Measurements from ENCODE around the gene C6orf89. TPM values are rescaled to one million over a fixed set of nuclear protein-coding genes. Genes with fewer than 3 reads are reported as not detected.

The C6orf89 gene
- total RNA-seq, 1 experiment from 2014 or later: 11.8 TPM

DNA sequence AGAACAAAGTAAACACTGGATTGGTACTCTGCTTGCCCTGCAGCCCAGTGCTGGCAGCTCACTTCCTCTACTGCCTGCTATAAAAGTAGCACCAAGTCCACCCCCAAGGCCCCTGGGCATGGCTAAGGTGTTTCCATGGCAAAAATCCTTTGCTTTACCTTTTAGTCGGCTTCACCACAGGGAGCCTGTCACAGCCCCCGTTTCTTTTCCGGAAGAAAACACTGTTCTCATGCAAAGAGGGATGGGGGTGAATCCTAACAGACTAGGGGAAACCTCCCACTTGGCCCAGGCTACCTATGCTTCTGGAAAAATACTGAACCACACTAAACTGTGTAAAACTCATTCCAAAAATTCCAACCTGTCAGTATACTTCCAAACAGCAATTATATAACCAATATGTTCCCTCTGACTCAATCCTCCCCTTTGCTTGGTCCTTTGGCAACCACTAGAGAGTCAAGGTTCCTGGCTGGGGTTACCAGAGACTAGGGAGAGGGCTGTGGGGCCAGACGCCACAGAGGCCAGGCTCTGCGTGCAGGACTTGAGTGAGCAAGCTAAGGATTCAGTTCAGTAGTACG, 27.3 kb upstream of the C6orf89 start:
- Histone ChIP-seq H2BK20ac (ENCODE audit: low read depth, low read length, poor library complexity, severe bottlenecking) (no peak overlapping the region), H3K27me3 (ENCODE audit: insufficient read depth, low read length) (no peaks in the 10 kb centered on the region), H3T11ph (ENCODE audit: low read length) (no peak overlapping the region), H3K79me2 (ENCODE audit: insufficient read depth, low read length) (peaks cover 2% of the 10 kb centered on the region; the same call in 1 of the 2 replicates), H3K9me3 (ENCODE audit: control insufficient read depth, low read depth, low read length) (no peaks in the 10 kb centered on the region), H3K23me2 (ENCODE audit: insufficient read length, low read depth, low read length, poor library complexity, severe bottlenecking) (no peaks in the 10 kb centered on the region), H3K4ac (ENCODE audit: low read depth, low read length) (no peak overlapping the region), H2BK12ac (ENCODE audit: insufficient read length, low read depth, low read length) (no peak overlapping the region), H3K18ac (ENCODE audit: insufficient read length, low read depth, low read length) (peak overlapping the region; percentile 45), H2BK120ac (ENCODE audit: low read depth, low read length, poor library complexity, severe bottlenecking) (no peak overlapping the region), H3K56ac (ENCODE audit: insufficient read length, low read depth, low read length) (no peak overlapping the region), H3K4me1 (ENCODE audit: insufficient read depth, low read length) (peaks cover 2% of the 10 kb centered on the region; the same call in 1 of the 2 replicates), H2AK5ac (ENCODE audit: insufficient read length, low read length) (no peak overlapping the region), H2AFZ (ENCODE audit: low read length) (no peak overlapping the region), H3K27ac (ENCODE audit: insufficient read length, low read depth, low read length) (peak overlapping the region; percentile 73), H4K20me1 (ENCODE audit: control insufficient read depth, insufficient read depth, insufficient read length) (peaks cover 2% of the 10 kb centered on the region), H3K23ac (ENCODE audit: insufficient read length, low read depth, low read length) (no peak overlapping the region), H2BK5ac (ENCODE audit: insufficient read length, low read length) (no peak overlapping the region), H2BK15ac (ENCODE audit: low read depth, low read length) (no peak overlapping the region), H4K5ac (ENCODE audit: insufficient read length, low read depth, low read length) (no peak overlapping the region), H3K4me2 (ENCODE audit: insufficient read depth, insufficient read length, low read length) (peak overlapping the region; percentile 17), H3K79me1 (ENCODE audit: insufficient read depth, low read depth, low read length, poor library complexity, severe bottlenecking) (peaks cover 4% of the 10 kb centered on the region), H4K8ac (replicated peaks; ENCODE audit: insufficient read length, low read depth, low read length) (no peak overlapping the region), H3K9ac (ENCODE audit: extremely low read depth, insufficient read length, low read length) (no peak overlapping the region), H3K14ac (ENCODE audit: insufficient read depth, low read length) (0 out of 2 replicates have a peak overlapping the region, but pooled peaks have one; percentile 1), H4K91ac (ENCODE audit: insufficient read length, low read depth, low read length) (no peak overlapping the region)
- DNase-seq: peak; percentile 86
- no peaks in the 10 kb centered on the region; a peak in 1 of 5 replicates for H3K9me3 Mint-ChIP-seq
- peaks cover 27 to 29% of the 10 kb centered on the region in 2 experiments for H3K4me1 Mint-ChIP-seq
- WGBS (ENCODE audit: extremely low coverage, insufficient read length, low lambda C conversion rate): no CpG with 5 or more reads among the region's 6 CpGs
- H3K4me3 Mint-ChIP-seq: peak overlapping the region; percentile 1 to 23; a peak in 3 of 5 replicates
- peaks cover 33 to 76% (median 65%) of the 10 kb centered on the region in 3 experiments for H3K36me3 Mint-ChIP-seq (ENCODE audit: insufficient read depth in 1 of 3, low read depth in 3 of 3)
- no peaks in the 10 kb centered on the region; the same call in 1 of the 2 replicates for H3K27me3 Mint-ChIP-seq (ENCODE audit: low read depth)
- peak overlapping the region; percentile 92 to 97 (median 95) for H3K27ac Mint-ChIP-seq
- TF ChIP-seq, protein P1, sequence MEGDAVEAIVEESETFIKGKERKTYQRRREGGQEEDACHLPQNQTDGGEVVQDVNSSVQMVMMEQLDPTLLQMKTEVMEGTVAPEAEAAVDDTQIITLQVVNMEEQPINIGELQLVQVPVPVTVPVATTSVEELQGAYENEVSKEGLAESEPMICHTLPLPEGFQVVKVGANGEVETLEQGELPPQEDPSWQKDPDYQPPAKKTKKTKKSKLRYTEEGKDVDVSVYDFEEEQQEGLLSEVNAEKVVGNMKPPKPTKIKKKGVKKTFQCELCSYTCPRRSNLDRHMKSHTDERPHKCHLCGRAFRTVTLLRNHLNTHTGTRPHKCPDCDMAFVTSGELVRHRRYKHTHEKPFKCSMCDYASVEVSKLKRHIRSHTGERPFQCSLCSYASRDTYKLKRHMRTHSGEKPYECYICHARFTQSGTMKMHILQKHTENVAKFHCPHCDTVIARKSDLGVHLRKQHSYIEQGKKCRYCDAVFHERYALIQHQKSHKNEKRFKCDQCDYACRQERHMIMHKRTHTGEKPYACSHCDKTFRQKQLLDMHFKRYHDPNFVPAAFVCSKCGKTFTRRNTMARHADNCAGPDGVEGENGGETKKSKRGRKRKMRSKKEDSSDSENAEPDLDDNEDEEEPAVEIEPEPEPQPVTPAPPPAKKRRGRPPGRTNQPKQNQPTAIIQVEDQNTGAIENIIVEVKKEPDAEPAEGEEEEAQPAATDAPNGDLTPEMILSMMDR (conservative IDR thresholded peaks at IDR 0.05): no peak

Measured in H9 (cell line).